Upper lobe of left lung (tissue), 6 donors: ENCODE results near the gene FHOD3. TPM values are rescaled to one million over a fixed set of nuclear protein-coding genes. Genes with fewer than 3 reads are reported as not detected.

Experiments used
- ATAC-seq, 2 donors: fragments of 200-7000 bp; cut with Tn5 transposase; one replicate each; pipeline ENCODE4 v1.9.1; 2022; ENCODE audit warnings: mild to moderate bottlenecking in 2 of 2, moderate library complexity in 2 of 2; ENCODE audit not compliant: low FRiP score in 2 of 2
- DNase-seq, 2 donors: peaks; one replicate each; pipeline ENCODE4 v3.0.0-alpha.2; 2019 to 2020
- H3K27ac ChIP-seq, 4 donors: fragments of 200-600 bp; sonication (generic); one replicate each; pipeline ENCODE4 v1.5.1; 2016 to 2019
- H3K27me3 ChIP-seq, 4 donors: fragments of 200-600 bp; sonication (generic); one replicate each; pipeline ENCODE4 v1.5.1; 2017 to 2019
- H3K36me3 ChIP-seq, 4 donors: fragments of 200-600 bp; sonication (generic); one replicate each; pipeline ENCODE4 v1.5.1; 2016 to 2019
- H3K4me1 ChIP-seq, 4 donors: fragments of 200-600 bp; sonication (generic); one replicate each; pipeline ENCODE4 v1.5.1; 2018 to 2019
- H3K4me3 ChIP-seq, 4 donors: fragments of 200-600 bp; sonication (generic); one replicate each; pipeline ENCODE4 v1.5.1; 2017 to 2019; ENCODE audit warnings: mild to moderate bottlenecking in 2 of 4, moderate library complexity in 1 of 4
- H3K9me3 ChIP-seq, 4 donors: fragments of 200-600 bp; sonication (generic); one replicate each; pipeline ENCODE4 v1.5.1; 2018 to 2019
- EP300 ChIP-seq, 4 donors: sonication (generic); formaldehyde crosslinking; IDR thresholded peaks; one replicate each; pipeline ENCODE4 v1.5.1; 2017; ENCODE audit warnings: antibody characterized with exemption in 4 of 4, control low read depth in 2 of 4
- POLR2A ChIP-seq, 4 donors: fragments of 450-650 bp; IDR thresholded peaks; one replicate each; pipeline ENCODE4 v1.5.1; 2016 to 2017; ENCODE audit warnings: antibody characterized with exemption in 4 of 4, mild to moderate bottlenecking in 2 of 4
- POLR2AphosphoS5 ChIP-seq, 2 donors: sonication (generic); formaldehyde crosslinking; IDR thresholded peaks; one replicate each; pipeline ENCODE4 v1.5.1; 2017; ENCODE audit warnings: antibody characterized with exemption in 2 of 2
- WGBS, 2 donors: methylation state at CpG; one replicate each; pipeline ENCODE4 v1.1.5; 2017 to 2018; 5-methylcytosine and 5-hydroxymethylcytosine counted together
- total RNA-seq, 6 donors: library from RNA; depleted of rRNA in 4 of 6; stranded (reverse); fragments of >200 nt in 4 of 6; gene quantifications; one replicate each; pipeline versions ENCODE4 v1.1.0 to v1.2.1, GENCODE V29; 2016 to 2021
- TF ChIP-seq, protein P1 (sequence below), 6 experiments: fragments of 450-650 bp in 4 of 6; fragments of 200-600 bp in 2 of 6; sonication (generic) in 2 of 6; IDR thresholded peaks; one replicate each; pipeline ENCODE4 v1.5.1; 2016 to 2019; ENCODE audit warnings: antibody characterized with exemption in 6 of 6
- donor health status: DM: no; HTN: no; CAD: no; lungs with moderate emphysema.
- donor health status: DM: no; HTN: yes; CAD: no; lungs with severe emphysema.

FHOD3 gene
- total RNA-seq, 6 donors from 2014 or later = 0.40 to 4.8 (median 2.8) TPM

DNA sequence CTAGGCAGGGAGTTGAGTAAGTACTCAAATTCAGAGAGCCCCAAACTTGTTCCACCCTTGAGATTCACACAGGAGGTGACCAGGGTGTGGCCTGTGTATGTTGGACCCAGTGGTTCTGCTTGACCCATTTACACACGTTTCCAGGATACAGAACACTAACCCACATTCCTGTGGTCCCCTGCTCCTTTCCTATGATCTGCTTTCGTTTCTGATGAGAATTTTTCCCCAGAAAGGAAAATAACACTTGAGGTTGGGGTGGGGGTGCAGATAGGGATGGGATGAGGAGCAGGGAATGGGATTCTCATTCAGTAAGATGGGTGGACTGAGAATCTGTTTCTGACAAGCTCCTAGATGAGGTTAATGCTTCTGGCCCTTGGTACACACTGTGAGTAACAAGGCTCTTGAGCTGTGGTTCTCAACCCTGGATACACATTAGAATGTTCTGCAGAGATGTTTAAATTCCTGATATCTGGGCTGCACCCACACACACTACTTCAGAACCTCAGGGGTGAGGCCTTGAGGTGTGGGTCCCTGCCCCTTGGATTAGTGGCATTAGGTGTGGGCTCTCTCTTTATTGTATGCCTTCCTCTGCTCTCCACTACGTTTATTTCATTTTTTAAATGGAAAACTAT is 472.9 kb downstream of the FHOD3 start:
- Histone ChIP-seq H3K9me3 (no peaks in the 10 kb centered on the region), H3K4me3 (no peak overlapping the region), H3K36me3 (no peaks in the 10 kb centered on the region), H3K27ac (peak overlapping the region in 3 of 4 donors; percentile 11 to 43 (median 30)), H3K27me3 (no peaks in the 10 kb centered on the region), H3K4me1 (peaks cover 0 to 2% (median 0%) of the 10 kb centered on the region in 4 donors)
- ATAC-seq (peak; percentile 24 to 71), DNase-seq (no peak)
- TF ChIP-seq, protein P1, sequence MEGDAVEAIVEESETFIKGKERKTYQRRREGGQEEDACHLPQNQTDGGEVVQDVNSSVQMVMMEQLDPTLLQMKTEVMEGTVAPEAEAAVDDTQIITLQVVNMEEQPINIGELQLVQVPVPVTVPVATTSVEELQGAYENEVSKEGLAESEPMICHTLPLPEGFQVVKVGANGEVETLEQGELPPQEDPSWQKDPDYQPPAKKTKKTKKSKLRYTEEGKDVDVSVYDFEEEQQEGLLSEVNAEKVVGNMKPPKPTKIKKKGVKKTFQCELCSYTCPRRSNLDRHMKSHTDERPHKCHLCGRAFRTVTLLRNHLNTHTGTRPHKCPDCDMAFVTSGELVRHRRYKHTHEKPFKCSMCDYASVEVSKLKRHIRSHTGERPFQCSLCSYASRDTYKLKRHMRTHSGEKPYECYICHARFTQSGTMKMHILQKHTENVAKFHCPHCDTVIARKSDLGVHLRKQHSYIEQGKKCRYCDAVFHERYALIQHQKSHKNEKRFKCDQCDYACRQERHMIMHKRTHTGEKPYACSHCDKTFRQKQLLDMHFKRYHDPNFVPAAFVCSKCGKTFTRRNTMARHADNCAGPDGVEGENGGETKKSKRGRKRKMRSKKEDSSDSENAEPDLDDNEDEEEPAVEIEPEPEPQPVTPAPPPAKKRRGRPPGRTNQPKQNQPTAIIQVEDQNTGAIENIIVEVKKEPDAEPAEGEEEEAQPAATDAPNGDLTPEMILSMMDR (IDR thresholded peaks at IDR 0.05) = no peak
- no peak for TF ChIP-seq EP300 (IDR thresholded peaks at IDR 0.05)
- TF ChIP-seq POLR2A (IDR thresholded peaks at IDR 0.05) = no peak
- TF ChIP-seq POLR2AphosphoS5 (IDR thresholded peaks at IDR 0.05) = no peak
- 60 to 62% methylated on average over 3 of the region's 3 CpGs for WGBS, 2 donors

DNA sequence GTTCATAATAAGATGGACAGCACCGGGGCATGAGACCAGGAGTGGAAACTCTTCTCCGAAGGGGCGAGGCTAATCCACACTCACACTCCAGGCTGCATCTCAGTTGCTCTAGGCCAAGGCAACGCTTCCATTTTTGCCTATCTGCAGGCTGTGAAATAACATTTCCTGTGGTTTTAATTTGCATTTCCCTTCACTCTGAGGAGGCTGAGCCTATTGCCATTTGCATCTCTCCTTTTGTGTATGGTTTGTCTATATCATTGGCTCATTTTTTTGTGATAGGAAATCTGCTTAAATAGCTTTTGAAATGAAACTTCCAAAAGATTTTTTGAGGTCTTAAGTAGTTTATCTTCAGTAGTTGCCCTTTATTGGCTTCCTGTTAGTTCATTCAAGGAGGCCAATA is 473.7 kb downstream of the FHOD3 start:
- Histone ChIP-seq H3K9me3 (no peaks in the 10 kb centered on the region), H3K4me1 (peaks cover 0 to 2% (median 0%) of the 10 kb centered on the region in 4 donors), H3K27ac (no peak overlapping the region), H3K27me3 (no peaks in the 10 kb centered on the region), H3K4me3 (no peak overlapping the region), H3K36me3 (no peaks in the 10 kb centered on the region)
- TF ChIP-seq POLR2AphosphoS5 (IDR thresholded peaks at IDR 0.05) (no peak), POLR2A (IDR thresholded peaks at IDR 0.05) (no peak), EP300 (IDR thresholded peaks at IDR 0.05) (no peak)
- TF ChIP-seq, protein P1 (IDR thresholded peaks at IDR 0.05) = no peak
- DNase-seq = no peak
- no peak for ATAC-seq
- 77 to 94% methylated on average over 4 of the region's 4 CpGs for WGBS, 2 donors

DNA sequence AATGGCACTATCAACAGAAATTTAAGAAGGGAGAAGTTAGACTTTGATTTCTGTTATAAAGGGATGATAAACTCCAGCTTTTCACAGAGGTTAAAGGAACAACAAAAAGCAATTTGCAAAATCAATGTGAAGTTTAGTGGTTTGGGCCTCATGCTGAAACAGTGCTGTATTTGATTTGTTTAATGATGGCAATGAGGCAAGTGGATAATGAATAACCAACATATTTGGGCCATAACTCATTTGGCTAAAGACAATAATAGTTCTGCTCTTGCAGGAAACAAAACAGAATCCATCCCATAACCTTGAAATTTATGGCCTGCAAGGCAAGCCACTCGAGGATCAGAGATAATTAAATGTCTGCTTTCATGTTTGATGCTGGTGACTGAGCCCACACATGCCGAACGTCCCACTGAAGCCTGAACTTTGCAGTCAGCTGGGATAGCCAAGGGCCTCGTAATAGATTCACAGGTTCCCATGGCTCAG is 474.8 kb downstream of the FHOD3 start:
- 84 to 87% methylated on average over 4 of the region's 4 CpGs for WGBS, 2 donors
- no peaks in the 10 kb centered on the region for H3K36me3 ChIP-seq
- no peak overlapping the region for H3K4me3 ChIP-seq
- H3K4me1 ChIP-seq = peaks cover 0 to 2% (median 0%) of the 10 kb centered on the region in 4 donors
- no peaks in the 10 kb centered on the region for H3K27me3 ChIP-seq
- ATAC-seq (no peak), DNase-seq (no peak)
- H3K27ac ChIP-seq = no peak overlapping the region
- TF ChIP-seq EP300 (IDR thresholded peaks at IDR 0.05) (no peak), POLR2AphosphoS5 (IDR thresholded peaks at IDR 0.05) (no peak), POLR2A (IDR thresholded peaks at IDR 0.05) (no peak)
- TF ChIP-seq, protein P1 (IDR thresholded peaks at IDR 0.05) = no peak
- H3K9me3 ChIP-seq = no peaks in the 10 kb centered on the region

DNA sequence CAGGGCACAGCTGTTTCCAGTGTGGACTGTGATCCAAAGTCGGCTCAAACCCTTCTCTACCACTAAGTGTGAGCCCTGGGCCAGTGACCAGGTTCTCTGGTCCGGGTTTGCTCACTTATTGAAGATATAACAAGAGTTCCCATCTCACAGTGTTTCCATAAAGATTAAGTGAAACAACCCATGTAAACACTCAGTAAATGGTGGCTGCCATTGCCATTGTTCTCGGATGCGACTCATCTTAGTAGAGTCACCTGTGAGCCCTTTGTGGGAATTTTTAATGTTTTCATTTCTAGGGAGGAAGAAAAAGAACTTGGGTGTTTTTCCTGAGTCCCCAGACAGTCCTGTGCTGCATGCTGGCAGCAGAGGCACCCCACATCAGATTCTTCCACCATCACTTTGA is 477.9 kb downstream of the FHOD3 start:
- Histone ChIP-seq H3K27ac (no peak overlapping the region), H3K27me3 (no peaks in the 10 kb centered on the region), H3K4me1 (no peaks in the 10 kb centered on the region), H3K4me3 (no peak overlapping the region), H3K9me3 (no peaks in the 10 kb centered on the region), H3K36me3 (no peaks in the 10 kb centered on the region)
- 86 to 96% methylated on average over 4 of the region's 4 CpGs for WGBS, 2 donors
- DNase-seq (no peak), ATAC-seq (no peak)
- TF ChIP-seq, protein P1 (IDR thresholded peaks at IDR 0.05) = no peak
- no peak for TF ChIP-seq POLR2AphosphoS5 (IDR thresholded peaks at IDR 0.05)
- no peak for TF ChIP-seq POLR2A (IDR thresholded peaks at IDR 0.05)
- no peak for TF ChIP-seq EP300 (IDR thresholded peaks at IDR 0.05)

DNA sequence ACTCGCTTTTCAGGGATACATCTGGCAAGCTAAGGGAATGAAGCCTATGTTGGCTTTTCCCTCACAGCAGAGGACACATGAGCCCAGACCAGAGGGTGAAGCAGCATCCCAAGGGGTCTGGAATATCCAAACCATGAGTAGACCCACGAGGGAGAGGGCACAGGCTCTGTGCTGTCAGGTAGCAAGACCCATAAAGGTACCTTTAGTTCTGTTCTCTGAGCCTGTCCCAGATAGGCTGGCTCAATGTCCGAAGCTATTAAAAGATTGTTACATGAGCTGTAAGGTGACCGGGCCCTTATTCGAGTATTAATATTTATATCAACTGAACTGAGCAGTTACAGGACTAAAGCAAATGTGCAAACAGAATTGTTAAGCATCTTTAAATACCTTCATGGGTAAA is 479.1 kb downstream of the FHOD3 start:
- 95 to 96% methylated on average over 5 of the region's 5 CpGs for WGBS, 2 donors
- Histone ChIP-seq H3K9me3 (no peaks in the 10 kb centered on the region), H3K4me3 (no peak overlapping the region), H3K27ac (no peak overlapping the region), H3K27me3 (no peaks in the 10 kb centered on the region), H3K4me1 (no peaks in the 10 kb centered on the region), H3K36me3 (peaks cover 0 to 4% (median 0%) of the 10 kb centered on the region in 4 donors)
- DNase-seq (no peak), ATAC-seq (no peak)
- no peak for TF ChIP-seq POLR2A (IDR thresholded peaks at IDR 0.05)
- TF ChIP-seq POLR2AphosphoS5 (IDR thresholded peaks at IDR 0.05) = no peak
- no peak for TF ChIP-seq EP300 (IDR thresholded peaks at IDR 0.05)
- TF ChIP-seq, protein P1 (IDR thresholded peaks at IDR 0.05) = no peak
